Calu3 (cell line): ENCODE data around the gene RBX1. TPM values are rescaled to one million over a fixed set of nuclear protein-coding genes. Genes with fewer than 3 reads are reported as not detected.

Experiments used
- BruUV-seq: library from RNA; stranded (reverse); fragments of 400-500 nt; replicated peaks from 2 replicates; lab custom pipeline; 2021; lab: Mats Ljungman, UMichigan
- CTCF ChIA-PET: fragments of 300-600 bp; sonication (Branson Sonifier 250); formaldehyde crosslinking; loops from one replicate; lab custom pipeline; 2022; ENCODE audit warnings: antibody characterized with exemption; lab: Charles Lee
- DNase-seq: peaks from one replicate; pipeline ENCODE4 v3.0.0; 2022
- H3K27ac Mint-ChIP-seq: one replicate; pipeline ENCODE4 v1.8.0; 2022; ENCODE audit warnings: mixed read lengths; ENCODE audit not compliant: unreplicated experiment
- H3K27me3 Mint-ChIP-seq: one replicate; pipeline ENCODE4 v1.8.0; 2022; ENCODE audit warnings: mixed read lengths; ENCODE audit not compliant: unreplicated experiment
- H3K36me3 Mint-ChIP-seq: one replicate; pipeline ENCODE4 v1.8.0; 2022; ENCODE audit warnings: mild to moderate bottlenecking, moderate library complexity, mixed read lengths; ENCODE audit not compliant: insufficient read depth, unreplicated experiment
- H3K4me1 Mint-ChIP-seq: one replicate; pipeline ENCODE4 v1.8.0; 2022; ENCODE audit warnings: mild to moderate bottlenecking, low read depth, mixed read lengths; ENCODE audit not compliant: unreplicated experiment
- H3K4me3 Mint-ChIP-seq: one replicate; pipeline ENCODE4 v1.8.0; 2022; ENCODE audit warnings: mild to moderate bottlenecking, low read depth, moderate library complexity, mixed read lengths; ENCODE audit not compliant: unreplicated experiment
- H3K9me3 Mint-ChIP-seq: one replicate; pipeline ENCODE4 v1.8.0; 2022; ENCODE audit warnings: low read depth, mixed read lengths; ENCODE audit not compliant: unreplicated experiment
- CTCF ChIP-seq: fragments of 200-600 bp; IDR thresholded peaks from one replicate; pipeline ENCODE4 v1.8.0; 2022; ENCODE audit warnings: antibody characterized with exemption; ENCODE audit not compliant: unreplicated experiment
- intact Hi-C: fragments of 100-400 bp; cut with micrococcal nuclease; formaldehyde crosslinking; loops from one replicate; pipeline ENCODE4 v1.10.0; 2022; ENCODE audit not compliant: unreplicated experiment
- total RNA-seq: library from RNA; stranded (reverse); gene quantifications from 2 replicates; pipeline ENCODE4 v1.2.3, GENCODE V29; 2022

Gene RBX1
- total RNA-seq, 1 experiment from 2014 or later, result 45.5 TPM

GRCh38 chr22:40960145-40960544 is 9.0 kb downstream of the RBX1 start:
- H3K4me1 Mint-ChIP-seq, result no peaks in the 10 kb centered on the region
- H3K27me3 Mint-ChIP-seq, result no peaks in the 10 kb centered on the region
- no peak overlapping the region for H3K4me3 Mint-ChIP-seq
- no TSS peak for BruUV-seq
- intact Hi-C loops, result no loop called here
- peaks cover 29% of the 10 kb centered on the region for H3K36me3 Mint-ChIP-seq
- DNase-seq, result no peak
- no peak overlapping the region for H3K27ac Mint-ChIP-seq
- no peak for TF ChIP-seq CTCF
- CTCF ChIA-PET, result no interaction called here
- no peaks in the 10 kb centered on the region for H3K9me3 Mint-ChIP-seq

GRCh38 chr22:40965936-40966725 is 15.0 kb downstream of the RBX1 start:
- TF ChIP-seq CTCF, result no peak
- intact Hi-C loops, result no loop called here
- Mint-ChIP-seq H3K27me3 (no peaks in the 10 kb centered on the region), H3K36me3 (peaks cover 54% of the 10 kb centered on the region), H3K27ac (no peak overlapping the region), H3K9me3 (no peaks in the 10 kb centered on the region), H3K4me1 (no peaks in the 10 kb centered on the region), H3K4me3 (no peak overlapping the region)
- CTCF ChIA-PET, result interaction anchor here (0.6 to 0.7 kb wide), 3 partner anchors 104 to 453 kb away, joined by 3 read pairs; no protein-coding TSS in a partner anchor
- BruUV-seq, result no TSS peak
- DNase-seq, result no peak

GRCh38 chr22:40966726-40967085 is 15.5 kb downstream of the RBX1 start:
- intact Hi-C loops, result no loop called here

GRCh38 chr22:40967111-40967760 is 16.1 kb downstream of the RBX1 start:
- no peak for DNase-seq
- intact Hi-C loops, result no loop called here
- BruUV-seq, result no TSS peak
- Mint-ChIP-seq H3K9me3 (no peaks in the 10 kb centered on the region), H3K27me3 (no peaks in the 10 kb centered on the region), H3K4me1 (no peaks in the 10 kb centered on the region), H3K27ac (no peak overlapping the region), H3K36me3 (peaks cover 59% of the 10 kb centered on the region), H3K4me3 (no peak overlapping the region)
- no peak for TF ChIP-seq CTCF
- CTCF ChIA-PET, result no interaction called here

More at GRCh38 chr22:40966726-40967085, 15.5 kb downstream of the RBX1 start:
- H3K27me3 Mint-ChIP-seq, result no peaks in the 10 kb centered on the region
- CTCF ChIA-PET, result no interaction called here
- H3K9me3 Mint-ChIP-seq, result no peaks in the 10 kb centered on the region
- peaks cover 55% of the 10 kb centered on the region for H3K36me3 Mint-ChIP-seq
- H3K4me3 Mint-ChIP-seq, result no peak overlapping the region
- no peak overlapping the region for H3K27ac Mint-ChIP-seq
- no peaks in the 10 kb centered on the region for H3K4me1 Mint-ChIP-seq
- BruUV-seq, result no TSS peak
- no peak for DNase-seq
- no peak for TF ChIP-seq CTCF
